HEK293 (cell line): ENCODE results near the gene ACAP2.
A peak's percentile ranks its signal among the peaks of the same experiment; 100 is the strongest.

Experiments
- BCL11B ChIP-seq: fragments of 450-650 bp; formaldehyde crosslinking; IDR thresholded peaks from 2 replicates; pipeline ENCODE4 v1.5.1; 2016; ENCODE audit warnings: low read depth, missing biosample characterization, missing genetic modification characterization
- EGR2 ChIP-seq: fragments of 450-650 bp; formaldehyde crosslinking; IDR thresholded peaks from 2 replicates; pipeline ENCODE4 v1.5.1; 2016; ENCODE audit warnings: low read depth, missing biosample characterization, missing genetic modification characterization
- GLI4 ChIP-seq: fragments of 450-650 bp; formaldehyde crosslinking; IDR thresholded peaks from 2 replicates; pipeline ENCODE4 v1.5.1; 2016; ENCODE audit warnings: missing biosample characterization, missing genetic modification characterization
- GLIS1 ChIP-seq: fragments of 450-650 bp; formaldehyde crosslinking; IDR thresholded peaks from 2 replicates; pipeline ENCODE4 v1.5.1; 2016; ENCODE audit warnings: missing biosample characterization, missing genetic modification characterization
- HIC1 ChIP-seq: fragments of 450-650 bp; formaldehyde crosslinking; IDR thresholded peaks from 2 replicates; pipeline ENCODE4 v1.5.1; 2016; ENCODE audit warnings: missing biosample characterization, missing genetic modification characterization
- KLF16 ChIP-seq: fragments of 450-650 bp; formaldehyde crosslinking; IDR thresholded peaks from 2 replicates; pipeline ENCODE4 v1.5.1; 2017; ENCODE audit warnings: missing biosample characterization, missing genetic modification characterization
- KLF7 ChIP-seq: fragments of 450-650 bp; formaldehyde crosslinking; IDR thresholded peaks from 2 replicates; pipeline ENCODE4 v1.5.1; 2016; ENCODE audit warnings: missing biosample characterization, missing genetic modification characterization, borderline replicate concordance
- SP7 ChIP-seq: fragments of 450-650 bp; formaldehyde crosslinking; IDR thresholded peaks from 2 replicates; pipeline ENCODE4 v1.5.1; 2016; ENCODE audit warnings: missing biosample characterization, missing genetic modification characterization
- TCF7L2 ChIP-seq: IDR thresholded peaks from 2 replicates; pipeline ENCODE4 v1.6.1; 2011; ENCODE audit warnings: low read depth, mild to moderate bottlenecking, inconsistent platforms, low read length, moderate library complexity, borderline replicate concordance
- TRIM28 ChIP-seq: IDR thresholded peaks from 2 replicates; pipeline ENCODE4 v1.6.1; 2011; ENCODE audit warnings: low read length, control low read depth, borderline replicate concordance
- WT1 ChIP-seq: fragments of 450-650 bp; formaldehyde crosslinking; IDR thresholded peaks from 2 replicates; pipeline ENCODE4 v1.5.1; 2016; ENCODE audit warnings: missing biosample characterization, missing genetic modification characterization
- YY1 ChIP-seq: fragments of 450-650 bp; formaldehyde crosslinking; IDR thresholded peaks from 2 replicates; pipeline ENCODE4 v1.5.1; 2018; ENCODE audit warnings: missing biosample characterization, missing genetic modification characterization
- YY2 ChIP-seq: fragments of 450-650 bp; formaldehyde crosslinking; IDR thresholded peaks from 2 replicates; pipeline ENCODE4 v1.5.1; 2016; ENCODE audit warnings: missing biosample characterization, missing genetic modification characterization
- ZBTB10 ChIP-seq: fragments of 450-650 bp; formaldehyde crosslinking; IDR thresholded peaks from 2 replicates; pipeline ENCODE4 v1.5.1; 2016; ENCODE audit warnings: missing biosample characterization, missing genetic modification characterization
- ZBTB20 ChIP-seq: fragments of 450-650 bp; formaldehyde crosslinking; IDR thresholded peaks from 2 replicates; pipeline ENCODE4 v1.5.1; 2016; ENCODE audit warnings: missing biosample characterization, missing genetic modification characterization
- ZBTB48 ChIP-seq: fragments of 450-650 bp; formaldehyde crosslinking; IDR thresholded peaks from 2 replicates; pipeline ENCODE4 v1.5.1; 2016; ENCODE audit warnings: missing biosample characterization, missing genetic modification characterization
- ZBTB8A ChIP-seq: fragments of 450-650 bp; formaldehyde crosslinking; IDR thresholded peaks from 2 replicates; pipeline ENCODE4 v1.5.1; 2016; ENCODE audit warnings: missing biosample characterization, missing genetic modification characterization
- ZFP3 ChIP-seq: fragments of 450-650 bp; formaldehyde crosslinking; IDR thresholded peaks from 2 replicates; pipeline ENCODE4 v1.5.1; 2016; ENCODE audit warnings: low read depth, missing biosample characterization, missing genetic modification characterization
- ZFP37 ChIP-seq: fragments of 450-650 bp; formaldehyde crosslinking; IDR thresholded peaks from 2 replicates; pipeline ENCODE4 v1.5.1; 2016; ENCODE audit warnings: missing biosample characterization, missing genetic modification characterization
- ZNF157 ChIP-seq: fragments of 450-650 bp; formaldehyde crosslinking; IDR thresholded peaks from 2 replicates; pipeline ENCODE4 v1.5.1; 2016; ENCODE audit warnings: missing biosample characterization, missing genetic modification characterization
- ZNF2 ChIP-seq: fragments of 450-650 bp; formaldehyde crosslinking; IDR thresholded peaks from 2 replicates; pipeline ENCODE4 v1.5.1; 2016; ENCODE audit warnings: missing biosample characterization, missing genetic modification characterization
- ZNF223 ChIP-seq: fragments of 450-650 bp; formaldehyde crosslinking; IDR thresholded peaks from 2 replicates; pipeline ENCODE4 v1.5.1; 2016; ENCODE audit warnings: missing biosample characterization, missing genetic modification characterization
- ZNF324 ChIP-seq: fragments of 450-650 bp; formaldehyde crosslinking; IDR thresholded peaks from 2 replicates; pipeline ENCODE4 v1.5.1; 2016; ENCODE audit warnings: missing biosample characterization, missing genetic modification characterization
- ZNF433 ChIP-seq: fragments of 450-650 bp; formaldehyde crosslinking; IDR thresholded peaks from 2 replicates; pipeline ENCODE4 v1.5.1; 2016; ENCODE audit warnings: missing biosample characterization, missing genetic modification characterization, low read depth
- ZNF560 ChIP-seq: fragments of 450-650 bp; formaldehyde crosslinking; IDR thresholded peaks from 2 replicates; pipeline ENCODE4 v1.5.1; 2017; ENCODE audit warnings: missing biosample characterization, missing genetic modification characterization, borderline replicate concordance
- ZNF658 ChIP-seq: fragments of 450-650 bp; formaldehyde crosslinking; IDR thresholded peaks from 2 replicates; pipeline ENCODE4; 2016; ENCODE audit warnings: missing biosample characterization, missing genetic modification characterization
- ZNF747 ChIP-seq: fragments of 450-650 bp; formaldehyde crosslinking; IDR thresholded peaks from 2 replicates; pipeline ENCODE4 v1.5.1; 2016; ENCODE audit warnings: missing biosample characterization, missing genetic modification characterization
- ZNF76 ChIP-seq: fragments of 450-650 bp; formaldehyde crosslinking; IDR thresholded peaks from 2 replicates; pipeline ENCODE4; 2016; ENCODE audit warnings: low read depth, missing biosample characterization, missing genetic modification characterization, borderline replicate concordance
- TF ChIP-seq, protein P1 (sequence below): fragments of 450-650 bp; formaldehyde crosslinking; IDR thresholded peaks from 2 replicates; pipeline ENCODE4 v1.5.1; 2017; ENCODE audit warnings: missing biosample characterization, missing genetic modification characterization
- TF ChIP-seq, protein P2 (sequence below): fragments of 450-650 bp; formaldehyde crosslinking; IDR thresholded peaks from 2 replicates; pipeline ENCODE4 v1.5.1; 2017; ENCODE audit warnings: missing biosample characterization, missing genetic modification characterization
- TF ChIP-seq, protein P3 (sequence below): fragments of 450-650 bp; formaldehyde crosslinking; IDR thresholded peaks from 2 replicates; pipeline ENCODE4 v1.5.1; 2016; ENCODE audit warnings: missing biosample characterization, missing genetic modification characterization

ACAP2 gene

GRCh38 chr3:195259475-195260279 is 183.1 kb downstream of the ACAP2 start (continued):
- TF ChIP-seq HIC1 (tag by site-specific recombination) (peak; percentile 65; the same call in 1 of the 2 replicates), ZNF658 (tag by site-specific recombination) (no peak), GLIS1 (peak; percentile 92), ZBTB48 (tag by site-specific recombination) (peak; percentile 15; the same call in 1 of the 2 replicates), ZNF157 (tag by site-specific recombination) (no peak), ZBTB8A (peak; percentile 85), TCF7L2 (peak; percentile 53; the same call in 1 of the 2 replicates), YY2 (tag by site-specific recombination) (no peak), ZBTB10 (tag by site-specific recombination) (peak; percentile 48; the same call in 1 of the 2 replicates), GLI4 (tag by site-specific recombination) (no peak), ZNF747 (no peak), ZNF76 (tag by site-specific recombination) (peak; percentile 59), ZNF324 (no peak), ZBTB20 (tag by site-specific recombination) (peak; percentile 92), WT1 (tag by site-specific recombination) (peak; percentile 72), ZFP3 (tag by site-specific recombination) (no peak), ZNF560 (tag by site-specific recombination) (no peak), BCL11B (tag by site-specific recombination) (peak; percentile 31; the same call in 1 of the 2 replicates), YY1 (tag by site-specific recombination) (peak; percentile 40; the same call in 1 of the 2 replicates), ZNF2 (tag by site-specific recombination) (peak; percentile 57), ZNF223 (tag by site-specific recombination) (no peak), SP7 (tag by site-specific recombination) (peak; percentile 76), KLF16 (peak; percentile 52; the same call in 1 of the 2 replicates), KLF7 (tag by site-specific recombination) (0 out of 2 replicates have a peak, but pooled peaks have one; percentile 43), ZFP37 (tag by site-specific recombination) (peak; percentile 78), ZNF433 (tag by site-specific recombination) (0 out of 2 replicates have a peak, but pooled peaks have one; percentile 4), EGR2 (peak; percentile 57), TRIM28 (0 out of 2 replicates have a peak, but pooled peaks have one; percentile 7)
- TF ChIP-seq, protein P1, sequence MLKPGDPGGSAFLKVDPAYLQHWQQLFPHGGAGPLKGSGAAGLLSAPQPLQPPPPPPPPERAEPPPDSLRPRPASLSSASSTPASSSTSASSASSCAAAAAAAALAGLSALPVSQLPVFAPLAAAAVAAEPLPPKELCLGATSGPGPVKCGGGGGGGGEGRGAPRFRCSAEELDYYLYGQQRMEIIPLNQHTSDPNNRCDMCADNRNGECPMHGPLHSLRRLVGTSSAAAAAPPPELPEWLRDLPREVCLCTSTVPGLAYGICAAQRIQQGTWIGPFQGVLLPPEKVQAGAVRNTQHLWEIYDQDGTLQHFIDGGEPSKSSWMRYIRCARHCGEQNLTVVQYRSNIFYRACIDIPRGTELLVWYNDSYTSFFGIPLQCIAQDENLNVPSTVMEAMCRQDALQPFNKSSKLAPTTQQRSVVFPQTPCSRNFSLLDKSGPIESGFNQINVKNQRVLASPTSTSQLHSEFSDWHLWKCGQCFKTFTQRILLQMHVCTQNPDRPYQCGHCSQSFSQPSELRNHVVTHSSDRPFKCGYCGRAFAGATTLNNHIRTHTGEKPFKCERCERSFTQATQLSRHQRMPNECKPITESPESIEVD (tag by site-specific recombination): no peak
- TF ChIP-seq, protein P2, sequence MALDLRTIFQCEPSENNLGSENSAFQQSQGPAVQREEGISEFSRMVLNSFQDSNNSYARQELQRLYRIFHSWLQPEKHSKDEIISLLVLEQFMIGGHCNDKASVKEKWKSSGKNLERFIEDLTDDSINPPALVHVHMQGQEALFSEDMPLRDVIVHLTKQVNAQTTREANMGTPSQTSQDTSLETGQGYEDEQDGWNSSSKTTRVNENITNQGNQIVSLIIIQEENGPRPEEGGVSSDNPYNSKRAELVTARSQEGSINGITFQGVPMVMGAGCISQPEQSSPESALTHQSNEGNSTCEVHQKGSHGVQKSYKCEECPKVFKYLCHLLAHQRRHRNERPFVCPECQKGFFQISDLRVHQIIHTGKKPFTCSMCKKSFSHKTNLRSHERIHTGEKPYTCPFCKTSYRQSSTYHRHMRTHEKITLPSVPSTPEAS (tag by site-specific recombination): peak; percentile 33; the same call in 1 of the 2 replicates
- TF ChIP-seq, protein P3, sequence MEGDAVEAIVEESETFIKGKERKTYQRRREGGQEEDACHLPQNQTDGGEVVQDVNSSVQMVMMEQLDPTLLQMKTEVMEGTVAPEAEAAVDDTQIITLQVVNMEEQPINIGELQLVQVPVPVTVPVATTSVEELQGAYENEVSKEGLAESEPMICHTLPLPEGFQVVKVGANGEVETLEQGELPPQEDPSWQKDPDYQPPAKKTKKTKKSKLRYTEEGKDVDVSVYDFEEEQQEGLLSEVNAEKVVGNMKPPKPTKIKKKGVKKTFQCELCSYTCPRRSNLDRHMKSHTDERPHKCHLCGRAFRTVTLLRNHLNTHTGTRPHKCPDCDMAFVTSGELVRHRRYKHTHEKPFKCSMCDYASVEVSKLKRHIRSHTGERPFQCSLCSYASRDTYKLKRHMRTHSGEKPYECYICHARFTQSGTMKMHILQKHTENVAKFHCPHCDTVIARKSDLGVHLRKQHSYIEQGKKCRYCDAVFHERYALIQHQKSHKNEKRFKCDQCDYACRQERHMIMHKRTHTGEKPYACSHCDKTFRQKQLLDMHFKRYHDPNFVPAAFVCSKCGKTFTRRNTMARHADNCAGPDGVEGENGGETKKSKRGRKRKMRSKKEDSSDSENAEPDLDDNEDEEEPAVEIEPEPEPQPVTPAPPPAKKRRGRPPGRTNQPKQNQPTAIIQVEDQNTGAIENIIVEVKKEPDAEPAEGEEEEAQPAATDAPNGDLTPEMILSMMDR (tag by site-specific recombination): 0 out of 2 replicates have a peak, but pooled peaks have one; percentile 3
